GM19193 (cell line): ENCODE data around the gene PLGRKT.
"Not testable (repeated sequence)": the region's sequence is repeated elsewhere in the genome, so short reads cannot be mapped to it uniquely, and the experiment has no call there.

Experiments used
- POLR2A ChIP-seq: IDR thresholded peaks from 4 replicates; pipeline ENCODE4 v1.6.1; 2011; ENCODE audit not compliant: insufficient read depth, insufficient read length; ENCODE audit errors: extremely low read depth

Gene PLGRKT

DNA sequence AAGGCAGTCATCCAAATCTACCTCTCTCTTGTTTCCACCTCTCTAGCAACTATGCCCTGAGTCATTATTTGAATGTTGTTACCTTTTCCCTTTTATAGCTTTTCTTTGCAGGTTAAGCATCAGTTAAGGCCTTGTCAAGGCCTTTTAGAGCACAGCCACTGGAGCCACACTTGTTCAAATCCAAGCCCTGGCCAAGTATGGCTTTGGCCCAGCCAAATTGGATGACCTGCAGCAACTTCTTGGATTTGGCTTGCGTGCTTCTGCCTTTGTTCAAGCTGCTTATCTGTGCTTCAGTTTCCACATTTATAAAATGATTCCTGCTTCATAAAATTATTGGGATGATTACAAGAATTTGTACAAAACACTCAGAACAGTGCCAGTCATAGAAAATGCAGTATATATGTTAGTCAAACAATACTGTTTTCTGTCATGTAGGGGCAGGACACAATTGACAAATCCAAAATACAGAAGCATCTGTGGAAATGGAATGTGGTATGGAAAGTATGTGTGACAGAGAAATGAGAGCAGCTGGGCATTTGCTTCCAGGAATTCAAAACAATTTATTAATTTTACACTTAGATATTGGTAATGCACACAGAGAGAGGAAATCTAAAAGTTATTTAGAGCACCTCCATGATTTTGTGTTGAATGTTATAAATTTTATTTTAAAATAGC, 80.2 kb downstream of the PLGRKT start:
- no peak for TF ChIP-seq POLR2A

DNA sequence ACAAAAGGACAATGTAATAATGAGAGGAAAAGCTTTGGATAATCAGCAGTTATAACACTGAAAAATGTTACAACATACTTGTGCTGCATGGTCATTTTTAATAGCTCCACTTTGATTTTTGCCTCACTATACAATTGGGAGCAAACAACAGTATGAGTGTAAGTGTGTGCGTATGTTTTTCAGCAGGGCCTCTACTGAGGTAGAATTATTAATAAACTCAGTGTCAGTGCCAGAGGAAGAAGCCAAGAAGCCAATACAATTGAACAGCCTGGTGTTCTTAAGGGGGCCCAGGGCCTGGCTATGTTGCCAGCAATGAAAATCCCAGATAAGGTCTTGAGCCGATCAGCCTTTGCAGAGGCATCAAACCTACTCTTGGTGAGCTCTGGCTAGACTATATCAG, 81.9 kb downstream of the PLGRKT start:
- no peak for TF ChIP-seq POLR2A

DNA sequence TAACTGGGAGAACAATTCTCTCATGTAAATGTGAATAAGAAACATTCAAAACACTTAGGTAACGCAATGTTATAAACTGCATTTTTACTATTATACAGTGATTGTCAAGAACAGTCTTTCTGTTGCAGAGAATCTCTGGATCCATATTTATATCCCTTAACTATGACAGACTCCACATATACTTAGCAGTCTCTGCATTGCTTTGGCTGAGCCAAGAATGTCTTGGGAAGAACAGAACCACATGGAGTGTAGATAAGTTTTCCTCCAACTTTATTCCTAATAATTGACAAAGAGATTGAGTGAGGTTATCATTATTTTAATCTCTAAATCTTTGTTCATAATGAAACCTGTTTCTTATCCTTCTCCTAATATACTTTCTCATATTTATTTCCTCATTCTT, 82.5 kb downstream of the PLGRKT start:
- no peak for TF ChIP-seq POLR2A

DNA sequence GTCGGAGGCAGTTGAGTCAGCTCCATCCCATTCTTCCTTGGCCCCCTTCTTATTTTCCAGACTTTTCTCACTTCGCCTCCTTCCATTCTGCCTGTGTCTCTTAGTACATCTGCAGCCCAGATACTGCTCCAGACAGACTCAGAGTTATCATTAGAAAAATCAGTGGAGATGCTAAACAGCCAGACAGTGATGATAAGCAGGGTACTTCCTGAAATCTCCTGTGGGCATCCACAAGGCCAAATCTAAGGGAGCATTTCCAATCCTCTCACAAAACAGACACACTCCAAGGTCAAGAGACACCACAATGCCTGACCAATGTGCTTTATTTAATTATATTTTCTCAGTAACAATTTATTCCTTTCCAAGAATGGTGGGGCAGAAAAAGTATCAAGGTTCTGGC, 83.5 kb downstream of the PLGRKT start:
- TF ChIP-seq POLR2A: no peak

DNA sequence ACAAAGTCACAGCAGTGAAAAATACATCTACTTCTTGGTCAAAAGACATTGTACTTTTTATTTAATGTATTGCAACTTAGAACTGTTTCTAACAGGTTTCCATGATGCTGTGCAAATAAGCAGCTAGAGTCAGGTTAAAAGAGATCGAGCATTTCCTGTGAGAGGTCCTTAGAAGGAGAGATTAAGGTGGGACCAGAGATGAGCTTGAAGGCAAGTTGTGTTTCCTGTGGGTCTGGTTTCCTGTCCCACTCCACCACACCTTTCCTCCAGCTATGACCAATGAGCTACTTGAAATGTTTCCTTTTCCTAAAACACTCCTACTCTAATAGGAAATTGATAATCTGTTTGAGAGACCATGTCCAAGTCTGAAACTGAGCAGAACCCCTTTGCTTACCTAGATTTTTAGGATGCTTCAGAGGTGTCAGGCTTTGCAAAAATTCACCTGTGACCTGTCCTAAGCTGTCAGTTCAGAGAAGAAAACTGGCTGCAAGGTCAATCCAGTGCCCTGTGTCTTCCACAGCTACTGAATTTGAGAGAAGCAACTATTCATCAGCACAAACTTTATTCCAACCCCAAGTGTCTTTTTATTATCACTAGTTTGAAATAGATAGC, 85.0 kb downstream of the PLGRKT start:
- no peak for TF ChIP-seq POLR2A

DNA sequence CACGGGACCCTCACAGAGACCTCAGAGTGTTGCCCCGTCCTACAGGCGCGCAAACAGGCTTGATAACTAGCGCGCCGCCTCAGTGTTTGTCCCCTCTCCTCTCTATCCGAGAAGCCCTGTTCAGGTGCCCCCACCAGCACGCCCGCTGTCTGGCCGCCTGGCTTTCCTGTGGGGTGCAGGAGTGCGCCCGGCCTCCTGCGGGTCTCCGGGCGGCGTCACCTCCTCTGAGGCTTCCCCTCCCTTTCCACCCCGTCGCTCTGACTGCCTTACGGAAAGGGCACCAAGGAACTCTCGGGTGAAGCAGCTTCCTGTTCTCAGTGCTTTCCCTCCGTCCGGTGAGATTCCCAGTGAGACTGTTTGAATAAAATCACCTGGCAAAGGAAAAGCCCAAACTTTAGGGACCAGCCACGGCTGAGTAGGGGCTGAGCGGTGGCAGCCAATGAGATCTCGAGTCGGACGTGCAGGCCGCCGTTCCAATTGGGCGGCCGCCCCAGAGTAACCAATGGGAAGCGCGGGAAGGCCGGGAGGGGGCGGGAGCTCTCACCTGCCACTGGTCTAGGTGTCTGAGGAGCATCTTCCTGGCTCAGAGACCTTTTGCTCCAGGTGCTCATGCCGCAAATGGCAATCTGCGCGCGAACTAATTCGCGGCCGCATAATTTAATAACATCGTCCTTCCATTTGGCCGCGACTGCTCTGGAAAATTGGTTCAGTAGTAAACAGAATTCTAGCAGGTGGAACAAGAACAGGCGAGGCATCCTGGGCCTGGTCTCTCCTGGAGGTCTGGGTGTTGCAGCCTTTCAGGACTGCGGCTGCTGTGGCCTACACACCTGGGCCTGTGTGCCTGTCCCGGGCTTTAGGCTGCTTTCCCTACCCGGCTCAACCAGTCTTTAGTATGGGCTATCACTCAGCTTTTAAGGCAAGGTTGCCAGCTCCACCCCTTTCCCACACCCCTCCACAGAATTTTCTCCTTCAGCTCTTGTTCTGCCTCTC, 98.4 kb downstream of the PLGRKT start, which contains the start of gene RLN1:
RLN1 (minus strand) TSS at position 885 of the 990 bp plus-strand sequence; CDS start at position 755, 130 bp downstream.
- not testable (repeated sequence) for TF ChIP-seq POLR2A

DNA sequence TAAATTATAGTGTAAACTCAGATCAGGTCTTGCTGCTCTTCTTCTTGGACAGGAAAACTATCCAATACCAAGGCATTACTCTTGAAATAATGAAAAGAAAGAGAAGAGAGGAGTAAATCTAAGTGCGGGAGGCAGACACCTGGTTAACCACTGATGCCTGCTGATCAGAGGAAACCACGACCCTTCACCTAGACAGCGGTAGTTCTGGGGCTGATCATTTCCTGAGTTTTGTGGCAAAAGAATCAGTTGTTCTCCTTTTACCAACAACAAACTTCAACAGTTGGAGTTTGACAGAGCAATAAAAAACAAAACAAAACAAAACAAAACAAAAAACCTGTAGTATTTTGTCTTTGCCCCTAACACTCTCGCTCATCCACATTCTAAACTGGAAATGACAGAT, 101.0 kb downstream of the PLGRKT start:
- no peak for TF ChIP-seq POLR2A

DNA sequence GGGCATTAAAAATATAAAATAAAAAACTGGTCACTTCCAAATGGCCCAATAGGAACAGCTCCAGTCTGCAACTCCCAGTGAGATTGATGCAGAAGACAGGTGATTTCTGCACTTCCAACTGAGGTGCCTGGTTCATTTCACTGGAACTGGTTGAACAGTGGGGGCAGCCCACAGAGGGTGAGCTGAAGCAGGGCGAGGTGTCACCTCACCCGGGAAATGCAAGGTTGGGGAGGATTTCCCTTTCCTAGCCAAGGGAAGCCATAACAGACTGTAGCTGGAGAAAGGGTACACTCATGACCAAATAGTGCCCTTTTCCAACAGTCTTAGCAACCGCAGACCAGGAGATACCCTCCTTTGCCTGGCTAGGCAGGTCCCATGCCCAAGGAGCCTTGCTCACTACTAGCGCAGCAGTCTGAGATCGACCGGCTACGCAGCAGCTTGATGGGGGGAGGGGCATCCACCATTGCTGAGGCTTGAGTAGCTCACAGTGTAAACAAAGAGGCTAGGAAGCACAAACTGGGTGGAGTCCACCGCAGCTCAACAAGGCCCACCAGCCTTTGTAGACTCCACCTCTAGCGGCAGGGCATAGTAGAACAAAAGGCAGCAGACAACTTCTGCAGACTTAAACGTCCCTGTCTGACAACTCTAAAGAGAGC, 110.7 kb downstream of the PLGRKT start:
- no peak for TF ChIP-seq POLR2A

DNA sequence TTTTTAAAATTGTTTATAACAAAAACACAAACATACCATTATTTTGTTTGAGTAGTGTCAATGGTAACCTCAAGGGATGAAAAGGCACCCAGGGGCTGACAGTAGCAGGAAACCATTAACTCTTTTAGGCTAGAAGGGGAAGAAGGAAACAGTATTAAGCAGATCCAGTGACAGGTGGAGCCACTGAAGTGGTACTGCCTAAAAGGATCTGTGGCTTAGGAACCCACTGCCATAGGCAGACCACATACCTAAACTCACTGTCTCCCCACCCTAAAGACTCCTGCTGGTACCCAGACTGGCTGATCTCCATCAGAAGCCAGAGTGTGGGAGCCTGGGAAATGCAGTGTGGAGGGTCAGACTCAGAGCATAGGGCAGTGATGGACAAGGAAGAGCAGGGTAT, 111.5 kb downstream of the PLGRKT start:
- no peak for TF ChIP-seq POLR2A

DNA sequence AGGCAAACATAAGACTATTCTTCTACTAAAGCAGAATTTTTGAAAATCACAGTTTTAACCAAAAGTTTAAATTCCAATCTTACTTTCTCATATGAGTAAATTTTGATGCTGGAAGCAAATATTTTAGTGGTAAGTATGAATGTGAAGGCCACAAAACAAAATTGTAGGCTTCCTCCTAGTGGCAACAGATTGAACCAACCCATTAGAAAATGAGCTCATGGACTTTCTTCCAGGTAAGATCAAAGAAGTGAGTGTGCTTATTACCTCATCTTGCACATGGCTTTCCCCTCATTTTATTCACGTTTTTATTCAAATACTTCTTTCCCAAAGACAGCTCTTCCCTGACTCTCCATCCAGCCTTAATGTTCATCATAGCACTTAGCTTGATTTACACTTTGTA, 116.7 kb downstream of the PLGRKT start:
- TF ChIP-seq POLR2A: no peak

DNA sequence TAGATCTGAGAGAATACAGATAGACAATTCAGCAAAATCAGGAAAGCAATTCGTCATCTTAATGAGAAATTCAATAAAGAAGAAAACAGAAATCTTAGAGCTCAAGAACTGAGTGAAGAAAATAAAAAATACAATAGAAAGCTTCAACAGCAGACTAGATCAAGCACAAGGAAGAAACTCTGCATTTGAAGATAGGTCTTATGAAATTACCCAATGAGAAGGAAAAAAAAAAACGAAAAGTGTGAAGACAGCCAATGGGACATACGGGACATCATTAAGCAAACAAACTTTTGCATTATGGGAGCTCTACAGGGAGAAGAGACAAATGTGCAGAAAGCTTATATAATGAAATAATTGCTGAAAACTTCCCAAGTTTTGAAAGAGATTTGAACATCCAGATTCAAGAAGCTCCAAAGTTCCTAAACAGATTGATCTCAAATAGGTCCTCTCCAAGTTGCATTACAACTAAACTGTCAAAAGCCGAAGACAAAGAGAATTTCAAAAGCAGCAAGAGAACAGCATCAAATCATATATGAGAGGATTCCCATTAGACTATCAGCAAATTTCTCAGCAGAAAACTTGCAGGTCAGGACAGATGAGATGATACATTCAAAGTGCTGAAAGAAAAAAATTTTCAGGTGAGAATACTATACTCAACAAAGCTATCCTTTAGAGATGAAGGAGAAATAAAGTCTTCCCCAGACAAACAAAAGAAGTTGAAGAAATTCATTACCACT, 122.4 kb downstream of the PLGRKT start:
- no peak for TF ChIP-seq POLR2A

DNA sequence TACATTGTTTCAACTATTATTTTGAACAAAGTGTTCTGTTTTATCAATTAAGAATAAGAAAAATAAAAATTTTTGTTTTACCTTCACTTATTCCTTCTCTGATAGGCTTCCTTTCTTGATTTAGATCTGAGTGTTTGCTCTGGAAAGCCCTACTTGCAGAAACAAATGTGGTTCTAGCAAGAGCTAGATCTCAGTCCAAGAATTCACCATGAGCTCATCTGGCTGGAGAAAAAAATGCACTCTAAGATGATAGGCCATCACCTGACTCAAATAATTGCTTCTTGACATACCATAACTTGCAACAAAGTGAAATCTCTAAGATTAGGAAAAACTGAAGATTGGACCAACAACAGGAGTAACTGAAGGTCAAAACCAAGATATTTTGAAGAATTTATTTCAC, 126.9 kb downstream of the PLGRKT start:
- TF ChIP-seq POLR2A: no peak
